Measurements from ENCODE around the gene IRF2BPL. TPM values are rescaled to one million over a fixed set of nuclear protein-coding genes. Genes with fewer than 3 reads are reported as not detected.

Gene IRF2BPL
- total RNA-seq, 2 donors from 2014 or later = 26.7 to 52.1 TPM

GRCh38 chr14:77036484-77037214, 8.1 kb upstream of the IRF2BPL start:
- intact Hi-C loops (cut with DNase I) = no loop called here
- H3K27ac ChIP-seq = peak overlapping the region; percentile 25 to 99 (median 32)
- WGBS, 2 donors = 65 to 75% methylated on average over 6 of the region's 6 CpGs

GRCh38 chr14:77035267-77035666, 6.8 kb upstream of the IRF2BPL start:
- Histone ChIP-seq H3K4me1 (peaks cover 91% of the 10 kb centered on the region), H3K27me3 (no peaks in the 10 kb centered on the region), H3K36me3 (replicated peaks in 1 of 2; ENCODE audit: insufficient read depth in 1 of 2, low read depth in 2 of 2) (no peaks in the 10 kb centered on the region), H3K4me3 (no peak overlapping the region), H3K9me3 (no peaks in the 10 kb centered on the region), H3K27ac (peak overlapping the region in 2 of 4 donors; percentile 99 to 100)
- ATAC-seq (no peak), DNase-seq (no peak)
- intact Hi-C loops (cut with DNase I) = no loop called here
- TF ChIP-seq CTCF (IDR thresholded peaks at IDR 0.05) = no peak
- no peak for TF ChIP-seq POLR2A (IDR thresholded peaks at IDR 0.05)
- 86 to 89% methylated on average over 4 of the region's 4 CpGs for WGBS, 2 donors

More at GRCh38 chr14:77036484-77037214, 8.1 kb upstream of the IRF2BPL start:
- H3K4me3 ChIP-seq = no peak overlapping the region
- peaks cover 89% of the 10 kb centered on the region for H3K4me1 ChIP-seq
- H3K36me3 ChIP-seq (replicated peaks in 1 of 2; ENCODE audit: insufficient read depth in 1 of 2, low read depth in 2 of 2) = no peaks in the 10 kb centered on the region
- H3K27me3 ChIP-seq = no peaks in the 10 kb centered on the region
- no peak for ATAC-seq
- DNase-seq = no peak
- no peaks in the 10 kb centered on the region for H3K9me3 ChIP-seq
- TF ChIP-seq CTCF (IDR thresholded peaks at IDR 0.05) (no peak), POLR2A (IDR thresholded peaks at IDR 0.05) (no peak)

GRCh38 chr14:77033622-77034589, 5.4 kb upstream of the IRF2BPL start:
- Histone ChIP-seq H3K27ac (peak overlapping the region; percentile 99 to 100 (median 100)), H3K36me3 (replicated peaks in 1 of 2; ENCODE audit: insufficient read depth in 1 of 2, low read depth in 2 of 2) (no peaks in the 10 kb centered on the region), H3K4me3 (no peak overlapping the region), H3K27me3 (no peaks in the 10 kb centered on the region), H3K9me3 (no peaks in the 10 kb centered on the region), H3K4me1 (peaks cover 95% of the 10 kb centered on the region)
- peak; percentile 80 to 90 (median 85) for DNase-seq
- ATAC-seq = peak; percentile 57
- intact Hi-C loops (cut with DNase I) = no loop called here
- TF ChIP-seq CTCF (IDR thresholded peaks at IDR 0.05) = no peak
- TF ChIP-seq POLR2A (IDR thresholded peaks at IDR 0.05) = peak in 1 of 3 donors; percentile 74
- WGBS, 2 donors = 0 to 1% methylated on average over 18 to 36 of the region's 37 CpGs

- Histone ChIP-seq H3K36me3 (replicated peaks in 1 of 2; ENCODE audit: insufficient read depth in 1 of 2, low read depth in 2 of 2) (no peaks in the 10 kb centered on the region), H3K4me3 (no peak overlapping the region), H3K27me3 (no peaks in the 10 kb centered on the region), H3K4me1 (peaks cover 88% of the 10 kb centered on the region), H3K9me3 (no peaks in the 10 kb centered on the region), H3K27ac (peak overlapping the region; percentile 99 to 100 (median 100))
- DNase-seq (peak; percentile 94 to 98 (median 96)), ATAC-seq (peak; percentile 72)
- TF ChIP-seq CTCF (IDR thresholded peaks at IDR 0.05) (peak in 4 of 7 experiments; percentile 26 to 42 (median 32)), POLR2A (IDR thresholded peaks at IDR 0.05) (peak; percentile 68 to 88 (median 87))
- WGBS, 2 donors = 0 to 4% methylated on average over 40 to 50 of the region's 50 CpGs
- intact Hi-C loops (cut with DNase I) = no loop called here
Observed at GRCh38 chr14:77032844-77033621, 4.5 kb upstream of the IRF2BPL start.

Measured in body of pancreas (tissue), 4 donors.